Measurements from ENCODE around the gene TSPOAP1. TPM values are rescaled to one million over a fixed set of nuclear protein-coding genes. Genes with fewer than 3 reads are reported as not detected.
A peak's percentile ranks its signal among the peaks of the same experiment; 100 is the strongest.

TSPOAP1 gene
- total and polyA plus RNA-seq, 2 of the 13 experiments (the other 11 are each of a cell fraction or from before 2014, with no cell fraction given): not detected

DNA sequence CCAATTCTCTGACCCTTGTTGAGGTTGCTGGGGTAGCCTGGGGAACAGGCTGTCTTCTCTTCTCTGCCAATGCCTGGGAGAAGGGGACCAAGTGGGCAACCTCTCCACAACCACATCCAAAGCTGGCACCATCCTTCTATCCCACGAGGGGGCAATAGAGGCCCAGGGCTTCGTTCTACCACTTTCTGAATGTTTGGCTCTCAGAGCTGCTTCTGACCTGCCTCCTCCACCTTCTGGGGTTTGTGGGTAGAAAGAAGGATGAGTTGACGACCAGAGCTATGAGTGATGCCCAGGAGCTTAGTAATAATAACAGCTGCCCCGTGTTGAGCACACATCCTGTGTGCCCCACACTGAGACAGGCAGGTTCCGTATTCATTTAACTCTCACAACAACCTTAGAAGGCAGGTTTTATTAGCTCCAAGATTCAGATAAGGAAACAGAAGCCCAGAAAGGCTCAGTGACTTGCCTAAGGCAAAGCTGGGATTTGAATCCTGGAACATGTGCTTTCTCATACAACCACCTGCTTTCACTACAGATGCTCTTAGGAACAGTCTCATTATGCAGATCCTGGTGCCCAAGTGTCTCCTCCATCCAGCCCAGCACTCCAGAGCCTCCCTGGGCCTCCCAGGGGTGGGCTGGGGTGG lies 11.1 kb downstream of the TSPOAP1 start (continued):
- TF ChIP-seq, protein P1, sequence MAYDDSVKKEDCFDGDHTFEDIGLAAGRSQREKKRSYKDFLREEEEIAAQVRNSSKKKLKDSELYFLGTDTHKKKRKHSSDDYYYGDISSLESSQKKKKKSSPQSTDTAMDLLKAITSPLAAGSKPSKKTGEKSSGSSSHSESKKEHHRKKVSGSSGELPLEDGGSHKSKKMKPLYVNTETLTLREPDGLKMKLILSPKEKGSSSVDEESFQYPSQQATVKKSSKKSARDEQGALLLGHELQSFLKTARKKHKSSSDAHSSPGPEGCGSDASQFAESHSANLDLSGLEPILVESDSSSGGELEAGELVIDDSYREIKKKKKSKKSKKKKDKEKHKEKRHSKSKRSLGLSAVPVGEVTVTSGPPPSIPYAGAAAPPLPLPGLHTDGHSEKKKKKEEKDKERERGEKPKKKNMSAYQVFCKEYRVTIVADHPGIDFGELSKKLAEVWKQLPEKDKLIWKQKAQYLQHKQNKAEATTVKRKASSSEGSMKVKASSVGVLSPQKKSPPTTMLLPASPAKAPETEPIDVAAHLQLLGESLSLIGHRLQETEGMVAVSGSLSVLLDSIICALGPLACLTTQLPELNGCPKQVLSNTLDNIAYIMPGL (CRISPR knock-in tag; IDR thresholded peaks at IDR 0.05; ENCODE audit: borderline replicate concordance in 1 of 2, low read depth in 1 of 2): peak in 1 of 2 experiments; percentile 43; a peak in 1 of 4 replicates
- TF ChIP-seq SP4 (CRISPR knock-in tag; IDR thresholded peaks at IDR 0.05) (peak; percentile 13; the same call in 1 of the 2 replicates), ELF3 (CRISPR knock-in tag; IDR thresholded peaks at IDR 0.05) (peak; percentile 56), CCAR2 (optimal IDR thresholded peaks at IDR 0.05; ENCODE audit: low read depth, low read length) (peak; percentile 26), THAP11 (CRISPR knock-in tag; IDR thresholded peaks at IDR 0.05) (0 out of 2 replicates have a peak, but pooled peaks have one; percentile 17), ZMYM4 (CRISPR knock-in tag; IDR thresholded peaks at IDR 0.05) (peak; percentile 26; the same call in 1 of the 2 replicates), SMARCE1 (IDR thresholded peaks at IDR 0.05; ENCODE audit: borderline replicate concordance) (no peak), SOX6 (IDR thresholded peaks at IDR 0.05) (no peak), SOX6 (CRISPR knock-in tag; IDR thresholded peaks at IDR 0.05) (peak; percentile 46; the same call in 1 of the 2 replicates), BCL6 (CRISPR knock-in tag; IDR thresholded peaks at IDR 0.05) (no peak; the same call in 1 of the 2 replicates), GABPB1 (CRISPR knock-in tag; IDR thresholded peaks at IDR 0.05) (peak; percentile 23; the same call in 1 of the 2 replicates), PPARG (CRISPR knock-in tag; conservative IDR thresholded peaks at IDR 0.05) (0 out of 2 replicates have a peak, but pooled peaks have one; percentile 48), KDM2A (CRISPR knock-in tag; IDR thresholded peaks at IDR 0.05; ENCODE audit: borderline replicate concordance, low read depth) (peak; percentile 61; the same call in 1 of the 2 replicates)
- TF ChIP-seq, protein P2, sequence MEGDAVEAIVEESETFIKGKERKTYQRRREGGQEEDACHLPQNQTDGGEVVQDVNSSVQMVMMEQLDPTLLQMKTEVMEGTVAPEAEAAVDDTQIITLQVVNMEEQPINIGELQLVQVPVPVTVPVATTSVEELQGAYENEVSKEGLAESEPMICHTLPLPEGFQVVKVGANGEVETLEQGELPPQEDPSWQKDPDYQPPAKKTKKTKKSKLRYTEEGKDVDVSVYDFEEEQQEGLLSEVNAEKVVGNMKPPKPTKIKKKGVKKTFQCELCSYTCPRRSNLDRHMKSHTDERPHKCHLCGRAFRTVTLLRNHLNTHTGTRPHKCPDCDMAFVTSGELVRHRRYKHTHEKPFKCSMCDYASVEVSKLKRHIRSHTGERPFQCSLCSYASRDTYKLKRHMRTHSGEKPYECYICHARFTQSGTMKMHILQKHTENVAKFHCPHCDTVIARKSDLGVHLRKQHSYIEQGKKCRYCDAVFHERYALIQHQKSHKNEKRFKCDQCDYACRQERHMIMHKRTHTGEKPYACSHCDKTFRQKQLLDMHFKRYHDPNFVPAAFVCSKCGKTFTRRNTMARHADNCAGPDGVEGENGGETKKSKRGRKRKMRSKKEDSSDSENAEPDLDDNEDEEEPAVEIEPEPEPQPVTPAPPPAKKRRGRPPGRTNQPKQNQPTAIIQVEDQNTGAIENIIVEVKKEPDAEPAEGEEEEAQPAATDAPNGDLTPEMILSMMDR (CRISPR knock-in tag; IDR thresholded peaks at IDR 0.05): peak; percentile 99
- TF ChIP-seq, protein P3, sequence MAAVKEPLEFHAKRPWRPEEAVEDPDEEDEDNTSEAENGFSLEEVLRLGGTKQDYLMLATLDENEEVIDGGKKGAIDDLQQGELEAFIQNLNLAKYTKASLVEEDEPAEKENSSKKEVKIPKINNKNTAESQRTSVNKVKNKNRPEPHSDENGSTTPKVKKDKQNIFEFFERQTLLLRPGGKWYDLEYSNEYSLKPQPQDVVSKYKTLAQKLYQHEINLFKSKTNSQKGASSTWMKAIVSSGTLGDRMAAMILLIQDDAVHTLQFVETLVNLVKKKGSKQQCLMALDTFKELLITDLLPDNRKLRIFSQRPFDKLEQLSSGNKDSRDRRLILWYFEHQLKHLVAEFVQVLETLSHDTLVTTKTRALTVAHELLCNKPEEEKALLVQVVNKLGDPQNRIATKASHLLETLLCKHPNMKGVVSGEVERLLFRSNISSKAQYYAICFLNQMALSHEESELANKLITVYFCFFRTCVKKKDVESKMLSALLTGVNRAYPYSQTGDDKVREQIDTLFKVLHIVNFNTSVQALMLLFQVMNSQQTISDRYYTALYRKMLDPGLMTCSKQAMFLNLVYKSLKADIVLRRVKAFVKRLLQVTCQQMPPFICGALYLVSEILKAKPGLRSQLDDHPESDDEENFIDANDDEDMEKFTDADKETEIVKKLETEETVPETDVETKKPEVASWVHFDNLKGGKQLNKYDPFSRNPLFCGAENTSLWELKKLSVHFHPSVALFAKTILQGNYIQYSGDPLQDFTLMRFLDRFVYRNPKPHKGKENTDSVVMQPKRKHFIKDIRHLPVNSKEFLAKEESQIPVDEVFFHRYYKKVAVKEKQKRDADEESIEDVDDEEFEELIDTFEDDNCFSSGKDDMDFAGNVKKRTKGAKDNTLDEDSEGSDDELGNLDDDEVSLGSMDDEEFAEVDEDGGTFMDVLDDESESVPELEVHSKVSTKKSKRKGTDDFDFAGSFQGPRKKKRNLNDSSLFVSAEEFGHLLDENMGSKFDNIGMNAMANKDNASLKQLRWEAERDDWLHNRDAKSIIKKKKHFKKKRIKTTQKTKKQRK (IDR thresholded peaks at IDR 0.05; ENCODE audit: low read length): no peak
- TF ChIP-seq, protein P4, sequence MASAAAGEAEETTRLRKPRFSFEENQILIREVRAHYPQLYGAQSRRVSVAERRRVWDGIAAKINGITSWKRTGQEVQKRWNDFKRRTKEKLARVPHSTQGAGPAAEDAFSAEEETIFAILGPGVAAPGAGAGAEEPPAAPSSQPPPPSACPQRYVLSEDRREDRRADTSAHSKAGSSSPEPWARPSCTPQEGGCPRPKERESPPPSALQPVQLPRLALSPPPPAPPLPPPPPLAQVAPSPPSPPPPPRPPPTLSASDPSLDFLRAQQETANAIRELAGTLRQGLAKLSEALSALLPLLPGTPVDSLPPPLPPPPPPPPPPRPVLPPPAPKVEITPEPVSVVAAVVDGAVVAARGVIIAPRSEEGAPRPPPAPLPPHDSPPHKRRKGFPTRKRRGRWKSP (CRISPR knock-in tag; IDR thresholded peaks at IDR 0.05): no peak

All from HepG2 (cell line).